H54 (cell line): ENCODE results near the gene TRMT2A.
A peak's percentile ranks its signal among the peaks of the same experiment; 100 is the strongest.
"Not testable (repeated sequence)": the region's sequence is repeated elsewhere in the genome, so short reads cannot be mapped to it uniquely, and the experiment has no call there.

Experiments used
- DNase-seq: peaks from one replicate; pipeline ENCODE4 v3.0.0; 2011; ENCODE audit warnings: low spot score, mixed read lengths; ENCODE audit not compliant: insufficient read length
- FAIRE-seq: peaks from 3 replicates; lab custom pipeline; 2011; peaks lifted over from hg19 to GRCh38; lab: Jason Lieb, UNC
- POLR2A ChIP-seq: IDR thresholded peaks from 2 replicates; pipeline ENCODE4 v1.6.1; 2011; ENCODE audit warnings: low read depth, mild to moderate bottlenecking, low read length

TRMT2A gene

GRCh38 chr22:20080776-20081654, 36.0 kb downstream of the TRMT2A start:
- no peak for FAIRE-seq
- TF ChIP-seq POLR2A, result no peak
- DNase-seq, result peak; percentile 36

GRCh38 chr22:20080445-20080775, 36.6 kb downstream of the TRMT2A start:
- FAIRE-seq (no peak), DNase-seq (peak; percentile 40)
- TF ChIP-seq POLR2A, result no peak

DNA sequence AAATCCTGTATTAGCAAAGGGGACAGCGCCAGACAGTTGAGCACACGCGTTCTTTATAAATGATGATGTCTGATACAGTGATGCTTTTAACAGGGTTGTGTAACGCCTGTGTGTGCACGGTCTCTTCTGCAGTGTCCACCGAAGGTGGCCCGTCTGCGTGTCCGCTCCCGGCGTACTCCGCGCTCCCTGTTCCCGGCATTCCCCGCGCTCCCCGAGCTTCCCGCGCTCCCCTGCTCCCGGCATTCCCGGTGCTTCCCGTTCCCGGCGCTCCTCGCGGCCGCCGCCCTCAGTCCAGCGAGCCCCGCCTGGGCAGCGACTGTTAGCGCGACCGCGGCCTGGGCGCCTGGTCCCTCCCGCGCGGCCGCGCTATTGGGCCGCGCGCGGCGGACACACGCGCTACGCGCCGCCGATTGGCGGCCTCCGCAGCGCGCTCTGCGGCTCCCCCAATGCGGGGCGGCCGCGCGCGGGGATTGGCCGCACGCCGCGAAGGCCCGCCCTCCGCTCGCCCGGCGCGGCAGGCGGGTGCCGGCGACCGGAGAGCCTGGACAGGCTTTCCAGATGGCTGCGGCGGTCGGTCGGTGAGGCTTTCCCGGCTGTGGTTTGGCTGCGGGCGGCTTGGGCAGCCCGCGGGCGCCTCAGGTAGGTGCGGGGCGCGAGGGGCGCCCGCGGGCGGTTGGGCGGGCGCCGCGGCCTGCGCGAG, 37.1 kb downstream of the TRMT2A start, which contains the start of gene DGCR8:
TSS of gene DGCR8 (plus strand) at position 497 of the 700 bp plus-strand sequence. CDS start 5,723 bp downstream, outside the sequence.
- DNase-seq (peak; percentile 89), FAIRE-seq (no peak)
- TF ChIP-seq POLR2A, result peak; percentile 82

DNA sequence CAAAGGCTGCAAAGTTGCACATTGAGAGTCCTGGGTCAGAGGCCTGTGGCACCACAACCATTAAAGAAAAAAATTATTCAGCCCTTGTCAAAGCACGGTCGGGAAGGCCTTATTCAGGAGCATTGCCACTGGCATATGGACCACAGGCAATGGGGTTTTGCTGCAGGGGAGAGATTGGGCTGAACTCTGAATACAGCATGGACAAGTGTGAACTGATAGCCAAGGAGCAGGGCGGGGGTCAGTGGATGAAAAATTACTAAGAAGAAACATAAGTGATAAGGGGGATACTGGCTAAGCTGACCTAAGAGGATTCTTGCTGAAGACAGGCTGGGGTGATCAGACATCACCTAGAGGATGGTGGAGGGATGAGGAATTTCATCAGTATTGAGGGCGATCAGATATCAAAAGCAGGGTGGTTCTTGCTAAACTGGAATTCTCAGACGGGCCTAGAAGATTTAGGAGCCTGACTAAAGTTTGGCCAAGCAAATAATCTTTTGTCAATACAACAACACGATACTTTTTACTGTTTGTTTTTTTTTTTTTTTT, 40.3 kb downstream of the TRMT2A start:
- FAIRE-seq (no peak), DNase-seq (no peak)
- TF ChIP-seq POLR2A, result no peak

DNA sequence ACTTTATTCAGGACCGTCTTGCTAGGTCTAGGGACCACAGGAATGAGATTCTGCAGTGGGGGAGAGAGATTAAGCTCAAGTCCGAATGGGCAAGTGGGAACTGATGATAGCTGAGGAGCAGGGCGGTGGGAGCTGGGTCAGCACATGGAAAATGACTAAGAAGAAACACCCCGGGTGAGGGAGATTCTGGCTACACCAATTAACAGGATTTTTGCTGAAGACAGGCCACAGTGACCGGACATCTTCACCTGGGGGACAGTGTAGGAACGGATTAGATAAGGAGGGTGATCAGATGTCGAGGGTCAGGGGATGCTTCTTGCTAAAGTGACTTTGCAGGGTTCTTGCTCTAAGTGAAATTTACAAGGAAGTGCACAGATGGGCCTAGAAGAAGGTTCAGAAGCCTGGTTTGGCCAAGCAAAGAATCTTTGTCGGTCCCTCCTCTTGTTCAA, 45.5 kb downstream of the TRMT2A start:
- DNase-seq (no peak), FAIRE-seq (no peak)
- no peak for TF ChIP-seq POLR2A

DNA sequence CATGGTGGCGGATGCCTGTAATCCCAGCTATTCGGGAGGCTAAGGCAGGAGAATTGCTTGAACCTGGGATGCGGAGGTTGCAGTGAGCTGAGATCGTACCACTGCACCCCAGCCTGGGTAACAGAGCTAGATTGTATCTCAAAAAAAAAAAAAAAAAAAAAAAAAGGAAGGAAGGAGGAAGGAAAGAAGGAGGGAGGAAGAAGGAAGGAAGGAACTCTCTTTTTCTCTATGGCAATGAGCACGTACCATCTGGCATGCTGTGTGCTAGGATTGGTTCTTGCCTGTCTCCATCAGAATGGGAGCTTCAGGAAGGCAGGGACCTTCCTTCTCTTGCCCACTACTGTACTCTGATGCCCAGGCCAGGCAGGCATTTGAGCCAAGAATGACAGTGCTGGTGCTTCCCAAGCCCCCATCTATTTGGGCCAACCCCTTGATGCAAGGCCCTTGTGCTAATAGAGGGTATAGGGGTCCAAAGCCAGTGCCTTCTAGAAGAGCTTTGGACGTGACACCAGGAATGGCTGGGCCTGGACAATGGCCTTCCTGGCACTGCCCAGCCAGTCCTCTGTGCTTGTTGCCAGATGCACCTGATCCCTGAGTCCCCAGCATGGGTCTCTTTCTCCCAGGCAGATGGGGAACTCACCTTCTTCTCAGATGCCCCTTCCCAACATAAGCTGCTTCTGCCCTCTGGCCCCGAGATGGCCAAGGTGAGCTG, 47.5 kb downstream of the TRMT2A start:
- TF ChIP-seq POLR2A, result no peak
- FAIRE-seq, result no peak
- DNase-seq, result no peak

DNA sequence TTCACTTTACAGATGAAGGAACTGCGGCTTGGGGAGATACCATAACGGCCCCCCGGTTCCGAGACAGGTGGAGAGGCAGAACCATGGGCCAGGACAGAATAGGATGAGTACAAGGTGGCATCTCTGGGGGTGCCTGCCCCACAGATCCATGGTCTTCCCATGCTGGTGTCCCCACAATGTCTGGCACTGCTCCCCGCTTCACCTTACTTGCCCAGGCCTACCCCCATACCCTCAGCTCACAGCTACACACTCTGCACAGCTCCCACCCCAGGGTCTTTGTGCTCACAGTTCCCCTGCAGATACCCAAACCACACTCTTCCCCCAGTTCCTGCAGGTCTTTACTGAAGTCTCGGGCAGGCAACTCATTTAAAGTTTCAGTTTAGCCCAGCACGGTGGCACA, 48.4 kb downstream of the TRMT2A start:
- TF ChIP-seq POLR2A, result no peak
- DNase-seq (no peak), FAIRE-seq (no peak)

DNA sequence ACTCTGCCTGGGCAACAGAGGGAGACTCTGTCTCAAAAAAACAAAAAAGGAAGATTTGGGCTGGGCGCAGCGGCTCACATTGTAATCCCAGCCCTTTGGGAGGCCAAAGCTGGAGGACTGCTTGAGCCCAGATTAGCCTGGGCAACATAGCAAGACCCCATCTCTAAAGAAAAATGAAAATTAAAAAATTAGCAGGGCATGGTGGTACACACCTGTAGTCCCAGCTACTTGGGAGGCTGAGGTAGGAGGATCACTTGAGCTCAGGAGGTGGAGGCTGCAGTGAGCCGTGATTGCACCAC, 49.7 kb downstream of the TRMT2A start:
- DNase-seq, FAIRE-seq: not testable (repeated sequence)

- no peak for FAIRE-seq
Measured at GRCh38 chr22:20066617-20067383, 50.2 kb downstream of the TRMT2A start.

GRCh38 chr22:20065896-20066616, 51.0 kb downstream of the TRMT2A start:
- DNase-seq (no peak), FAIRE-seq (no peak)
- TF ChIP-seq POLR2A, result no peak

More at GRCh38 chr22:20066617-20067383, 50.2 kb downstream of the TRMT2A start:
- no peak for TF ChIP-seq POLR2A
- DNase-seq, result no peak

DNA sequence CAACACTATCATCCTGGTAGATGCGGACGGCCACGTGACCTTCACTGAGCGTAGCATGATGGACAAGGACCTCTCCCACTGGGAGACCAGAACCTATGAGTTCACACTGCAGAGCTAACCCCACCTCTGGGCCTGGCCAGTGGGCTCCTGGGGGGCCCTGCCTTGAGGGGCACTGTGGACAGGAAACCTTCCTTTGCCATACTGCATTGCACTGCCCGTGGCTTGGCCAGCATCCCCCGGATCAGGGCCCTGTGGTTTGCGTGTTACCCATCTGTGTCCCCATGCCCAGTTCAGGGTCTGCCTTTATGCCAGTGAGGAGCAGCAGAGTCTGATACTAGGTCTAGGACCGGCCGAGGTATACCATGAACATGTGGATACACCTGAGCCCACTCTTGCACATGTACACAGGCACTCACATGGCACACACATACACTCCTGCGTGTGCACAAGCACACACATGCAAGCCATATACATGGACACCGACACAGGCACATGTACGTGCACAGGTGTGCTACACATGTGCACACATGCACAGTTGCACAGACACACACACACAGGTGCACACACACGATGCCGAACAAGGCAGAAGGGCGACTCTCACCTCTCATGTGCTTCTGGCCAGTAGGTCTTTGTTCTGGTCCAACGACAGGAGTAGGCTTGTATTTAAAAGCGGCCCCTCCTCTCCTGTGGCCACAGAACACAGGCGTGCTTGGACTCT, 52.3 kb downstream of the TRMT2A start:
- FAIRE-seq (no peak), DNase-seq (no peak)
- no peak for TF ChIP-seq POLR2A

DNA sequence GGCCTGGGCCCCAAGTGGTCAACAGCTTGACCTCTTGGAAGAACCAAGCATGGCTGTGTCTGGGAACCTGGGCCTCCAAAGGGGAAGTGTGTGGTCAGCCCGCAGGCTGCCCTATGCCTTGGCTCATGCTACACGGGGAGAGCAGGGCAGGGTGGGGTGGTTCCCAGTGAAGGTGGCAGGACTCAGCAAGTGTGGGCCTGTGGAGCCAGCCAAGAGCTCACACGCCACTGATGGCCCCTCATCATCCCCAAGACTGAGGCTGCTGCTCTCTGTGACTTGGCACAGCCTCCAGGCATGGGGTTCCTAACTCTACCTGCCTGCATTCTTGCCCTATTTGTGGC, 52.9 kb downstream of the TRMT2A start:
- DNase-seq (no peak), FAIRE-seq (no peak)
- TF ChIP-seq POLR2A, result no peak
